H1 (cell line): Measurements from ENCODE around the gene SLU7.

Experiments
- BCL11A ChIP-seq, 2 experiments: IDR thresholded peaks; one replicate each; pipeline ENCODE4 v1.6.1; 2011; ENCODE audit warnings: low read depth in 2 of 2, low read length in 2 of 2, mild to moderate bottlenecking in 2 of 2
- CHD1 ChIP-seq: IDR thresholded peaks from 2 replicates; pipeline ENCODE4 v1.6.1; 2012; ENCODE audit warnings: low read depth, low read length, improper control_type of control experiment
- CTCF ChIP-seq, 3 experiments: IDR thresholded peaks; 1 replicate in 2 of 3; 2 replicates in 1 of 3; pipeline versions ENCODE4 v1.5.1 to v1.6.1; 2011; ENCODE audit warnings: low read length in 3 of 3, mild to moderate bottlenecking in 3 of 3, inconsistent platforms in 2 of 3, low read depth in 1 of 3, moderate library complexity in 1 of 3; ENCODE audit not compliant: insufficient read depth in 1 of 3; ENCODE audit errors: control extremely low read depth in 1 of 3
- EZH2 ChIP-seq: fragments of 200-600 bp; sonication (generic); IDR thresholded peaks from 2 replicates; pipeline ENCODE4 v1.7.1; 2012; ENCODE audit warnings: low read depth, mild to moderate bottlenecking, moderate library complexity, low read length, inconsistent platforms; ENCODE audit not compliant: severe bottlenecking
- GABPA ChIP-seq: IDR thresholded peaks from 2 replicates; pipeline ENCODE4 v1.6.1; 2011; ENCODE audit warnings: mild to moderate bottlenecking, low read length, moderate library complexity, borderline replicate concordance; ENCODE audit not compliant: insufficient read depth
- JUND ChIP-seq: IDR thresholded peaks from 2 replicates; pipeline ENCODE4 v1.6.1; 2011; ENCODE audit warnings: mild to moderate bottlenecking, improper control_type of control experiment, low read length
- POLR2AphosphoS5 ChIP-seq: IDR thresholded peaks from 2 replicates; pipeline ENCODE4 v1.6.1; 2011; ENCODE audit warnings: low read depth, low read length
- ZNF274 ChIP-seq: IDR thresholded peaks from 2 replicates; pipeline ENCODE4 v1.7.0; 2012; ENCODE audit warnings: low read length, borderline replicate concordance; ENCODE audit errors: extremely low read depth

DNA sequence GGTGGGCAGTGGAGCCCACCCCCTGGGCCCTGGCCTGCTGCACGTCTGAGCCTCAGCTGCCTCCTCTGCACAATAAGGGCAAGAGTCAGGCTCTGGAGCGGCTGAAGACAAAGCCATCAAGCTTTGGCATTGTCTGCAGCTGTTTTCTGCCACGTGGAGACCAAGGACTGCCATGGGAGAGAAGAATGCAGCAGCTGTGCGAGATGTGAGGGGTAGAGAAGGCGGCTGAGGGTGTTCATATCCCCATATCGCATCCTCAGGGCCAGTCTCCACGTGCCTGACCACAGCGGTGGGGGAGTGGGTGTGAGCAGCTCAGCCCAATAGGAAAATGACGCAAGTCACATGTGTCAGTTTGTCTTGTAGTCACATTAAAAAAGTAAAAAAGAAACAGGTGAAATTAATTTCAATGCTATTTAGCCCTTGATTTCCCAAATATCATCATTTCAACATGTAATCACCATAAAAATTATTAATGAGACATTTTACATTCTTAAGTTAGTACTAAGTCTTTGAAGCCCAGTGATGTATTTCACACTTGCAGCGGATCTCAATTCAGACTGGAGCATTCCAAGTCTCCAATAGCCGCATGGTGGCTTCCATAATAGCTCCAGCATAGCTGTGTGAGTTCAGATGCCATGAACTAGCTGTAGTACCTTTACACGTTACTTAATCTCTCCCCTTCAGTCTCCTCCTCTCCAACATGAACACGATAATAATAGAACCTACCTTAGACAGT, 55.1 kb downstream of the SLU7 start:
- TF ChIP-seq POLR2AphosphoS5 (no peak), CTCF (IDR thresholded peaks at IDR 0.05; ENCODE audit: control extremely low read depth in 1 of 3, insufficient read depth in 1 of 3, low read depth in 1 of 3, low read length in 3 of 3) (no peak), GABPA (no peak), ZNF274 (no peak), JUND (no peak), CHD1 (no peak), BCL11A (IDR thresholded peaks at IDR 0.05; ENCODE audit: low read depth in 2 of 2, low read length in 2 of 2) (no peak), EZH2 (no peak)
